ENCODE measurements around the gene ZNF804B.

DNA sequence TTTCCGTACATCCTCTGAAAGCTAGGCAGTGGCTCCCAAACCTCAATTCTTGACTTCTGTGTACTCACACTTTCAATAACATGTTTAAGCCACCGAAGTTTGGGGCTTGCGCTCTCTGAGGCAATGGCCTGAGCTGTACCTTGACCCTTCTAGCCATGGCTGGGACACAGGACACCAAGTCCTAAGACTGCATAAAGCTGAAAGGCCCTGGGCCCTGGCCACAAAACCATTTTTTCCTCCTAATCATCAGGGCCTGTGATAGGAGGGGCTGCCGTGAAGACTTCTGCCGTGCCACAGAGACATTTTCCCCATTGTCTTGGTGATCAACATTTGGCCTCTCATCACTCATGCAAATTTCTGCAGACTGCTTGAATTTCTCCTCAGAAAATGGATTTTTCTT, 252.5 kb downstream of the ZNF804B start:
- TF ChIP-seq, protein P1, sequence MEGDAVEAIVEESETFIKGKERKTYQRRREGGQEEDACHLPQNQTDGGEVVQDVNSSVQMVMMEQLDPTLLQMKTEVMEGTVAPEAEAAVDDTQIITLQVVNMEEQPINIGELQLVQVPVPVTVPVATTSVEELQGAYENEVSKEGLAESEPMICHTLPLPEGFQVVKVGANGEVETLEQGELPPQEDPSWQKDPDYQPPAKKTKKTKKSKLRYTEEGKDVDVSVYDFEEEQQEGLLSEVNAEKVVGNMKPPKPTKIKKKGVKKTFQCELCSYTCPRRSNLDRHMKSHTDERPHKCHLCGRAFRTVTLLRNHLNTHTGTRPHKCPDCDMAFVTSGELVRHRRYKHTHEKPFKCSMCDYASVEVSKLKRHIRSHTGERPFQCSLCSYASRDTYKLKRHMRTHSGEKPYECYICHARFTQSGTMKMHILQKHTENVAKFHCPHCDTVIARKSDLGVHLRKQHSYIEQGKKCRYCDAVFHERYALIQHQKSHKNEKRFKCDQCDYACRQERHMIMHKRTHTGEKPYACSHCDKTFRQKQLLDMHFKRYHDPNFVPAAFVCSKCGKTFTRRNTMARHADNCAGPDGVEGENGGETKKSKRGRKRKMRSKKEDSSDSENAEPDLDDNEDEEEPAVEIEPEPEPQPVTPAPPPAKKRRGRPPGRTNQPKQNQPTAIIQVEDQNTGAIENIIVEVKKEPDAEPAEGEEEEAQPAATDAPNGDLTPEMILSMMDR (IDR thresholded peaks at IDR 0.05) = no peak
- no peak for TF ChIP-seq EZH2 (IDR thresholded peaks at IDR 0.05)

Data from neural progenitor cell (in vitro differentiated cells).